ENCODE results near the gene RIN1. TPM values are rescaled to one million over a fixed set of nuclear protein-coding genes. Genes with fewer than 3 reads are reported as not detected.

RIN1 gene
- total RNA-seq, 1 experiment from 2014 or later, result 12.2 TPM

Small RNAs within 50 kb of the gene (small RNA-seq; reads per million reads assigned to genes)
- gene RF00017, result 0 reads per million in 2 experiments

Other genes starting within 250 kb of the RIN1 start
- gene KLC2, start 78.7 kb downstream of the RIN1 start, total RNA-seq (2014; rRNA removed; shearing (Covaris generic)), result 4.6 and 5.3 TPM in 2 replicates
- gene RAB1B, start 67.8 kb downstream of the RIN1 start, total RNA-seq (2014; rRNA removed; shearing (Covaris generic)), result 78.7 and 85.1 TPM in 2 replicates
- 0.56 and 0.63 TPM in 2 replicates for gene CNIH2, start 58.3 kb downstream of the RIN1 start, total RNA-seq (2014; rRNA removed; shearing (Covaris generic))
- 178 and 183 TPM in 2 replicates for gene YIF1A, start 47.3 kb downstream of the RIN1 start, total RNA-seq (2014; rRNA removed; shearing (Covaris generic))
- gene TMEM151A, start 44.5 kb downstream of the RIN1 start, total RNA-seq (2014; rRNA removed; shearing (Covaris generic)), result 1.8 and 2.9 TPM in 2 replicates
- not detected in 2 replicates for gene CD248, start 19.4 kb downstream of the RIN1 start, total RNA-seq (2014; rRNA removed; shearing (Covaris generic))
- gene BRMS1, start 8.7 kb upstream of the RIN1 start, total RNA-seq (2014; rRNA removed; shearing (Covaris generic)), result 70.2 and 70.5 TPM in 2 replicates
- 58.8 and 65.6 TPM in 2 replicates for gene B4GAT1, start 11.2 kb upstream of the RIN1 start, total RNA-seq (2014; rRNA removed; shearing (Covaris generic))
- gene SLC29A2, start 35.3 kb upstream of the RIN1 start, total RNA-seq (2014; rRNA removed; shearing (Covaris generic)), result 0.63 and 2.0 TPM in 2 replicates
- gene NPAS4, start 84.6 kb upstream of the RIN1 start, total RNA-seq (2014; rRNA removed; shearing (Covaris generic)), result not detected in 2 replicates
- 45.4 and 63.4 TPM in 2 replicates for gene MRPL11, start 102.4 kb upstream of the RIN1 start, total RNA-seq (2014; rRNA removed; shearing (Covaris generic))
- gene PELI3, start 130.5 kb upstream of the RIN1 start, total RNA-seq (2014; rRNA removed; shearing (Covaris generic)), result 7.4 and 8.1 TPM in 2 replicates
- 40.9 and 43.5 TPM in 2 replicates for gene DPP3, start 144.0 kb upstream of the RIN1 start, total RNA-seq (2014; rRNA removed; shearing (Covaris generic))
- gene BBS1, start 174.2 kb upstream of the RIN1 start, total RNA-seq (2014; rRNA removed; shearing (Covaris generic)), result 6.3 and 9.1 TPM in 2 replicates
- gene ZDHHC24, start 209.6 kb upstream of the RIN1 start, total RNA-seq (2014; rRNA removed; shearing (Covaris generic)), result 19.6 and 26.8 TPM in 2 replicates
- not detected in 2 replicates for gene ACTN3, start 210.5 kb upstream of the RIN1 start, total RNA-seq (2014; rRNA removed; shearing (Covaris generic))
- 35.2 and 43.1 TPM in 2 replicates for gene CTSF, start 232.2 kb upstream of the RIN1 start, total RNA-seq (2014; rRNA removed; shearing (Covaris generic))